Trophoblast cell (in vitro differentiated cells and primary cell): ENCODE data around the gene CAMK4.

Experiments used
- DNase-seq, 2 donors: peaks; one replicate each; pipeline ENCODE4 v3.0.0-alpha.2; 2016
- H2AFZ ChIP-seq: 2 replicates; pipeline ENCODE4 v1.6.1; 2013; ENCODE audit warnings: low read length, moderate library complexity, mild to moderate bottlenecking; ENCODE audit not compliant: insufficient read depth, poor library complexity
- H2AK5ac ChIP-seq: 2 replicates; pipeline ENCODE4 v1.6.1; 2013; ENCODE audit warnings: mild to moderate bottlenecking, low read length
- H2BK120ac ChIP-seq: 2 replicates; pipeline ENCODE4 v1.6.1; 2013; ENCODE audit warnings: low read length, mild to moderate bottlenecking, moderate library complexity; ENCODE audit not compliant: insufficient read depth, poor library complexity
- H2BK12ac ChIP-seq: 2 replicates; pipeline ENCODE4 v1.6.1; 2013; ENCODE audit warnings: mild to moderate bottlenecking, low read length, moderate library complexity
- H2BK5ac ChIP-seq: 2 replicates; pipeline ENCODE4 v1.6.1; 2013; ENCODE audit warnings: low read length, low read depth, moderate library complexity, mild to moderate bottlenecking; ENCODE audit not compliant: poor library complexity
- H3K14ac ChIP-seq: 2 replicates; pipeline ENCODE4 v1.6.1; 2013; ENCODE audit warnings: mild to moderate bottlenecking, low read length
- H3K18ac ChIP-seq: 2 replicates; pipeline ENCODE4 v1.6.1; 2013; ENCODE audit warnings: mild to moderate bottlenecking, low read length
- H3K23ac ChIP-seq: 2 replicates; pipeline ENCODE4 v1.6.1; 2013; ENCODE audit warnings: low read length
- H3K27ac ChIP-seq: 2 replicates; pipeline ENCODE4 v1.5.1; 2013; ENCODE audit warnings: low read depth, mild to moderate bottlenecking, inconsistent platforms, low read length, moderate library complexity
- H3K27me3 ChIP-seq: 2 replicates; pipeline ENCODE4 v1.6.1; 2013; ENCODE audit warnings: inconsistent platforms, mild to moderate bottlenecking, low read length, moderate library complexity; ENCODE audit not compliant: insufficient read depth
- H3K36me3 ChIP-seq, 2 experiments: 1 replicate in 1 of 2; 2 replicates in 1 of 2; pipeline ENCODE4 v1.6.1; 2013; ENCODE audit warnings: low read length in 2 of 2, mild to moderate bottlenecking in 2 of 2, moderate library complexity in 1 of 2; ENCODE audit not compliant: insufficient read depth in 2 of 2, control insufficient read depth in 1 of 2
- H3K4ac ChIP-seq: 2 replicates; pipeline ENCODE4 v1.6.1; 2013; ENCODE audit warnings: low read depth, mild to moderate bottlenecking, low read length, moderate library complexity
- H3K4me1 ChIP-seq, 2 experiments: 1 replicate in 1 of 2; 2 replicates in 1 of 2; pipeline ENCODE4 v1.6.1; 2013; ENCODE audit warnings: low read length in 2 of 2, mild to moderate bottlenecking in 2 of 2, moderate library complexity in 1 of 2; ENCODE audit not compliant: insufficient read depth in 2 of 2, control insufficient read depth in 1 of 2
- H3K4me2 ChIP-seq: 2 replicates; pipeline ENCODE4 v1.6.1; 2013; ENCODE audit warnings: inconsistent platforms, mild to moderate bottlenecking, low read length, moderate library complexity
- H3K4me3 ChIP-seq: 2 replicates; pipeline ENCODE4 v1.5.1; 2013; ENCODE audit warnings: mild to moderate bottlenecking, low read depth, low read length, inconsistent platforms
- H3K79me1 ChIP-seq: one replicate; pipeline ENCODE4 v1.6.1; 2013; ENCODE audit warnings: low read length
- H3K79me2 ChIP-seq: 2 replicates; pipeline ENCODE4 v1.6.1; 2013; ENCODE audit warnings: low read length, mild to moderate bottlenecking; ENCODE audit not compliant: control insufficient read depth, insufficient read depth, poor library complexity
- H3K9ac ChIP-seq: 2 replicates; pipeline ENCODE4 v1.6.1; 2013; ENCODE audit warnings: mild to moderate bottlenecking, low read length
- H3K9me3 ChIP-seq: 2 replicates; pipeline ENCODE4 v1.6.1; 2013; ENCODE audit warnings: low read depth, mild to moderate bottlenecking, control low read depth, inconsistent platforms, low read length; ENCODE audit not compliant: insufficient read depth
- H4K12ac ChIP-seq: 2 replicates; pipeline ENCODE4 v1.6.1; 2013; ENCODE audit warnings: low read depth, mild to moderate bottlenecking, low read length, moderate library complexity
- H4K8ac ChIP-seq: 2 replicates; pipeline ENCODE4 v1.6.1; 2013; ENCODE audit warnings: low read depth, mild to moderate bottlenecking, low read length, moderate library complexity
- H4K91ac ChIP-seq: one replicate; pipeline ENCODE4 v1.6.1; 2013; ENCODE audit warnings: low read depth, mild to moderate bottlenecking, low read length, moderate library complexity
- WGBS: extraction: QIAGEN DNeasy Blood & Tissue Kit; methylation state at CpG from one replicate; pipeline ENCODE4 v1.1.7; 2013; ENCODE audit warnings: missing lambda C conversion rate; ENCODE audit not compliant: insufficient read length, insufficient coverage; ENCODE audit errors: extremely low coverage; 5-methylcytosine and 5-hydroxymethylcytosine counted together

Gene CAMK4

GRCh38 chr5:111242606-111243005, 18.4 kb downstream of the CAMK4 start:
- Histone ChIP-seq H3K18ac (no peak overlapping the region), H3K23ac (no peak overlapping the region), H4K12ac (no peak overlapping the region), H3K4me1 (no peaks in the 10 kb centered on the region), H2BK120ac (no peak overlapping the region), H2AFZ (no peak overlapping the region), H3K4me3 (no peak overlapping the region), H3K4ac (no peak overlapping the region), H3K27ac (no peak overlapping the region), H2AK5ac (no peak overlapping the region), H3K79me2 (no peaks in the 10 kb centered on the region), H3K14ac (no peak overlapping the region), H3K79me1 (no peaks in the 10 kb centered on the region), H3K4me2 (no peak overlapping the region), H3K27me3 (no peaks in the 10 kb centered on the region), H4K91ac (no peak overlapping the region), H4K8ac (no peak overlapping the region), H3K9me3 (no peaks in the 10 kb centered on the region), H3K9ac (no peak overlapping the region), H3K36me3 (no peaks in the 10 kb centered on the region), H2BK12ac (no peak overlapping the region), H2BK5ac (no peak overlapping the region)
- DNase-seq = no peak
- 100% methylated on average over 2 of the region's 10 CpGs for WGBS

GRCh38 chr5:111243318-111243717, 19.1 kb downstream of the CAMK4 start:
- Histone ChIP-seq H2BK5ac (no peak overlapping the region), H3K14ac (no peak overlapping the region), H3K18ac (no peak overlapping the region), H3K23ac (no peak overlapping the region), H2AFZ (no peak overlapping the region), H3K79me2 (no peaks in the 10 kb centered on the region), H4K12ac (no peak overlapping the region), H2BK120ac (no peak overlapping the region), H3K4ac (no peak overlapping the region), H2AK5ac (no peak overlapping the region), H3K79me1 (no peaks in the 10 kb centered on the region), H3K9ac (no peak overlapping the region), H3K4me1 (no peaks in the 10 kb centered on the region), H4K8ac (no peak overlapping the region), H3K27ac (no peak overlapping the region), H3K4me2 (no peak overlapping the region), H2BK12ac (no peak overlapping the region), H3K9me3 (no peaks in the 10 kb centered on the region), H4K91ac (no peak overlapping the region), H3K27me3 (no peaks in the 10 kb centered on the region), H3K4me3 (no peak overlapping the region), H3K36me3 (no peaks in the 10 kb centered on the region)
- WGBS = no CpG with 5 or more reads among the region's 1 CpG
- DNase-seq = no peak

GRCh38 chr5:111245654-111246053, 21.5 kb downstream of the CAMK4 start:
- no peak overlapping the region for H2BK12ac ChIP-seq
- no peaks in the 10 kb centered on the region for H3K79me2 ChIP-seq
- no peak overlapping the region for H3K14ac ChIP-seq
- H3K23ac ChIP-seq = no peak overlapping the region
- no peak overlapping the region for H2BK5ac ChIP-seq
- no peak overlapping the region for H3K9ac ChIP-seq
- H2BK120ac ChIP-seq = no peak overlapping the region
- no peaks in the 10 kb centered on the region for H3K79me1 ChIP-seq
- H2AFZ ChIP-seq = no peak overlapping the region
- no CpG with 5 or more reads among the region's 2 CpGs for WGBS
- H3K4ac ChIP-seq = no peak overlapping the region
- no peak overlapping the region for H4K91ac ChIP-seq
- no peaks in the 10 kb centered on the region for H3K9me3 ChIP-seq
- H4K8ac ChIP-seq = no peak overlapping the region
- H3K4me2 ChIP-seq = no peak overlapping the region
- no peaks in the 10 kb centered on the region for H3K4me1 ChIP-seq
- DNase-seq = no peak
- H2AK5ac ChIP-seq = no peak overlapping the region
- no peak overlapping the region for H3K18ac ChIP-seq
- no peak overlapping the region for H3K27ac ChIP-seq
- H3K36me3 ChIP-seq = no peaks in the 10 kb centered on the region
- H4K12ac ChIP-seq = no peak overlapping the region
- no peaks in the 10 kb centered on the region for H3K27me3 ChIP-seq
- H3K4me3 ChIP-seq = no peak overlapping the region

GRCh38 chr5:111246459-111246858, 22.3 kb downstream of the CAMK4 start:
- Histone ChIP-seq H2AFZ (no peak overlapping the region), H3K36me3 (no peaks in the 10 kb centered on the region), H3K9me3 (no peaks in the 10 kb centered on the region), H3K9ac (no peak overlapping the region), H3K27ac (no peak overlapping the region), H2BK5ac (no peak overlapping the region), H3K23ac (no peak overlapping the region), H3K14ac (no peak overlapping the region), H3K4me3 (no peak overlapping the region), H4K12ac (no peak overlapping the region), H3K79me2 (no peaks in the 10 kb centered on the region), H2AK5ac (no peak overlapping the region), H4K8ac (no peak overlapping the region), H2BK12ac (no peak overlapping the region), H3K79me1 (no peaks in the 10 kb centered on the region), H2BK120ac (no peak overlapping the region), H3K4me2 (no peak overlapping the region), H3K27me3 (no peaks in the 10 kb centered on the region), H3K4me1 (no peaks in the 10 kb centered on the region), H4K91ac (no peak overlapping the region), H3K4ac (no peak overlapping the region), H3K18ac (no peak overlapping the region)
- DNase-seq = no peak
- WGBS = no CpG with 5 or more reads among the region's 1 CpG
